Activated CD8-positive, alpha-beta memory T cell treated with anti-CD3 and anti-CD28 coated beads for 48 hours (primary cell): Measurements from ENCODE around the gene CDC5L.

Experiments used
- DNase-seq, 3 experiments: peaks; one replicate each; pipeline ENCODE4 v3.0.0-alpha.2; 2020; ENCODE audit warnings: low read depth in 2 of 3, low spot score in 2 of 3

CDC5L gene

GRCh38 chr6:44451803-44452695, 64.5 kb downstream of the CDC5L start:
- DNase-seq: no peak

DNA sequence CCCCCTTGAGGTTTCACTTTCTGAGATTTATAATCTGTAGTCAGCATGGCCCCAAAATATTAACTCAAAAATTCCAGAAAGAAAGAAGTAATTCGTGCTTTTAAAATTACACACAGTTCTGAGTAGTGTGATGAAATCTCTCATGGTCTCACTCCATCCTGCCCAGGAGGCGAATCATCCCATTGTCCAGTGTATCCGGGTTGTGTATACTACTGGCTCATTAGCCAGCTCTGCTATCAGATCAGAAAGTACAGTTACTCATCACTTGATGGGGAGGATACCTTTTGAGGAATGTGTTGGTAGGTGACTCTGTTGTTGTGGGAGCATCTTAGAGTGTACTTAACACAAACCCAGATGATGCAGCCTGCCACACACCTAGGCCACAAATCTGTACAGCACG, 65.2 kb downstream of the CDC5L start:
- DNase-seq: no peak

DNA sequence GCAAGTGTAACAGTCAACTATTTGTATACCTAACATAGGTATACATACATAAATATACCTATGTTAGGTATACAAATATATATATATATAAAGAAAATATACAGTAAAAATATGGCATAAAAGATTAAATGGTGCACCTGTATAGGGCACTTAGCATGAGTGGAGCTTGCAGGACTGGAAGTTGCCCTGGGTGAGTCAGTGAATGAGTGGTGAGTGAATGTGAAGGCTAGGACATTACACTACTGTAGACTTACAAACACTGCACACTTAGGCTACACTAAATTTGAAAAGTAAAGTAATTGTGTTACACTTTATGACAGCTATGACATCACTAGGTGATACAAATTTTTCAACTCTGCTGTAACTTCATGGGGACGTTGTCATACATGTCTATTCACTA, 65.6 kb downstream of the CDC5L start:
- DNase-seq: no peak

DNA sequence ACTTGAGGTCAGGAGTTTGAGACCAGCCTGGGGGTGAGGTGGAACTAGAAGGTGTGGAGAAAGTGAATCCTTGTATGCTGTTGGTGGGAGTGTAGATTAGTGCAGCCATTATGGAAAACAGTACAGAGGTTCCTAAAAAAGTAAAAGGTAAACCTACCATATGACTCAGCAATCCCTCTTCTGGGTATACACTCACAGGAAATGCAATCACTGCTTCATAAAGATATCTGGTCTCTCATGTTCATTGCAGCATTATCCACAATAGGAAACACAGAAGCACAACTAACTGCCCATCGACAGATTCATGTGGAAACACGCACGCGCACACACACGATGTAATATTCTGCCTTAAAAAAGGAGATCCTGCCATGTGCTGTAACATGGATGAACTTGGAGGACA, 66.7 kb downstream of the CDC5L start:
- DNase-seq: no peak

DNA sequence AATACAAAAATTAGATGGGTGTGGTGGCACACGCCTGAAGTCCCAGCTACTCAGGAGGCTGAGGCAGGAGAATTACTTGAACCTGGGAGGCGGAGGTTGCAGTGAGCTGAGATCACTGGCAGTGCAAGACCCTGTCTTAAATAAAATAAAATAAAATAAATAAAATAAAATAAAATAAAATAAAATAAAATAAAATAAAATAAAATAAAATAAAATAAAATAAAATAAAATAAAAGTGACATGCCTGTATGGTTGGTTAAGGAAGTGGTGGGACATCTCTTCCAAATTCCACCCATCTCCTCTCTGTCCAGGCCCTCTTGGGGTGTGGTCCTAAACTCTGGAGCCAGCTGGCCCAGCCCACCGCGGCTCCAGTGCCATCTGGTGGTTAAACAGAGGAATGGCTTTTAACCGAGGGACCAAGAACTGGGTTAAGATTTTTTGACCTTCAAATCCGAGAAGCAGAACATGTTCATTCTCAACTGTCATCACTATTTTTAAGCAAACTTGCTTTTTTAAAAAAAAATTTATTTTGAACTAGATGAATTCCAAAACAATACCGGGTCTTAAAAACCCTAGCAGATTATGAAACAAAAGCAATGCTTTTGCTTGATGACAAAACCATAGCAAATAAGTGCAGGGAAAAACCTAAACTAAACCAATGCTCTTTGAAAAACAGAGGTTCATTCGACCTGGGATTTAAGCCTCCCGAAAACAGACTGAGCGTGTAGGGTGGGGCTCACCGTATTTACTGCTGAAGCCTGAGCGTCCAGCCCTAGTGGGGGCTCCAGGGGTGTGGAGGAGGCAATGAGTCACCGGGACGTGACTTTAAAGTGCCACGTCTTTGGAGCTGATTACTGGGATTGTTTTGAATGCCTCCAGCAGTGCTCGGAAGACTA, 68.8 kb downstream of the CDC5L start:
- no peak for DNase-seq

DNA sequence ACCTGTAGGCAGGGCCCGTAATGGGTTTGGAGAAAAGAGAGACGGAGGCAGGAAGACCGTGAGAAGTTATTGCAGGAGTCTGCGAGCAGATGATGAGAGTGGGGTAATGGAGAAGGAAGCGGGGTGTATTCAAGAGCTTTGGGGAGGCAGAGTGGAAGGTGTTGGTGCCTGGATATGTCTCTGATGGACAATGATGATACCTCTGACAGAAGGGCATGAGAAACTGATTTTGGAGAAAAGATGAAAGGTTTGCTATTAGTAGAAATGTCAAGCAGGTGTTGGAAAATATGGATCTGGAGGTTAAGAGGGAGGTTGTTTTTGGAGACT, 69.4 kb downstream of the CDC5L start:
- no peak for DNase-seq

GRCh38 chr6:44457596-44457995, 70.1 kb downstream of the CDC5L start:
- DNase-seq: no peak

DNA sequence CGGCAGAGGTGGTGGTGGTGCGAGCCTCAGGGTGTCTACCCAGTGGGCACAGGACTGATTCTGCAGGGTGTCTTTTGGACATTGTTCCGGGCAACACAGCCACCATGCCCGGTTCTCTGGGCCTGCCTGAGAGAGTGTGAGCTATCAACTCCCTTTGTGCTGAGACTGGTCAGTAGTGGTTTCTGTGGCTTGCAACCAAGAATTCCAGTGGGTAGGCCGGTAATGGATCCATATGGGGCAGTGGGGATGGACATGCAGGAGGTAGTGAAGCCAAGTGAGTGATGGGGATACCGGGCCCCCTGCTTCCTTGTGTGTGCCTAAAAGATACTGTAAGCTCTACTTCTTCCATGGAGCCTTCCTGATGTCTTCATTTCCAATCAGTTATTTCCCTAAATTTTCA, 71.0 kb downstream of the CDC5L start:
- DNase-seq: no peak

GRCh38 chr6:44462335-44462734, 74.8 kb downstream of the CDC5L start:
- no peak for DNase-seq

- no peak for DNase-seq
Observed at GRCh38 chr6:44462797-44463727, 75.6 kb downstream of the CDC5L start.

DNA sequence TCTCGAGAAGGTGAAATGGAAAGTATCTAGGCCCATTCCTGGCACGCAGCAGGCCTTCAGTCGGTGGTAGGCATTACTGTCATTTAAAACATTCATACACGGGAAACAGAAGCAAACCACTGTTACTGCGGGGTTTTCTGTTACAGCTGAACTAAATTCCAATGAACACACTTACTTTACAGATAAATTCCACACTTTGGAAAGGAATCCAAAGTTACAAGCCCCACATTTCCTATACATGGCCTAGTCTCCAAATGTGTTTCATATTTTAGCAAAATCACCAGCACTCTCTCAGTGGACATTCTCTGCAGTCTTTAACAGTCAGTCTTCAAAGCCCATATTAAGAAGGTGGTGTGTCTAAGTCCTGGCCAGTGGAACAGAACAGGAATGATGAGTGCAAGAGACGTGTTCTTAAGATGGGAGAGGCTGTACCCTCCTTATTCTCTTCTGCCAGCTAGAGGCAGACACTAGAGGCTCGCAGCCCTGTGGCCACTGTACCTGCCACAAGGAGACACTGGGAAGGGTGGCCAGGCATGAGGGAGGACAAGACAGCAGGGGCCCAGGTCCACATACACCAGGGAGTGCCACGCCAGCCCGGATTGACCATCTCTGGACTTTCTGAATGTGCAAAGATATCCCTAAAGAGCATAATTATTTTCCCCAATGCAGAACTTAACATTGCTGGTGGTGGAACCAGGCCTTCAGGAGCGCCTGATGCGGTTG, 76.4 kb downstream of the CDC5L start:
- no peak for DNase-seq

DNA sequence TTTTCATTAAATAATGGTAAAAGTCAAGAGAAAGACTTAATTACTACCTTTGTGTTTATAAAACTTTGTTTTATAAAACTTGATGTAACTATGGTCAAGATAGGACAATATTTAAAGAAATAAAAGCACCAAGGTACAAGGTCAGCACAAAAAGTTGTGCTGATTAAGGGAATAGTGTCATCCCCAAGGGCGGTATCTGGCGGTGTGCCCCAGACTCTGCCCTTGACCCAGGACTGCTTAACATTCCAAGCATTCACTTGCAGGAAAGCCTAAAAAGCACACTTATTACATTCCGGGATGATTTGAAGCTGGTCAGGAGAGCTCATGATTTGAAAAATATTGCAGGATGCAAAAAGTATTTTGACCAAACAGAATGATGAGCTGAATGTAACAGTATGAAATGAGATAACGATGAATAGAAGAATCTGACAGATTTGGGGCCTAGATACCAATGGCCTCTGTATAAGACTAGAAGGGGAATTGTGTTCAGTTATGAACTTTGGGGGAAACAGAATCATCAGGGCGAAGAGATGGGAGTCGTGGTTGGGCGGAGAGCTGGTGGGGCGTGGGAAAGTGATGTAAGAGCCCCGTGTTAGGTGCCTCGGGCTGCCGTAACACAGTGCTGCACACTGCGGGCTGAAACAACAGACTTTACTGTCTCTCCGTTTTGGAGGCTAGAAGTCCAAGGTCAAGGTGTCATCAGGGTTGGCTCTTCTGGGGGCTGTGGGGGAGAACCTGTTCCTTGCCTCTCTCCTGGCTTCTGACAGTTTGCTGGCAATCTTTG, 77.2 kb downstream of the CDC5L start:
- DNase-seq: no peak

DNA sequence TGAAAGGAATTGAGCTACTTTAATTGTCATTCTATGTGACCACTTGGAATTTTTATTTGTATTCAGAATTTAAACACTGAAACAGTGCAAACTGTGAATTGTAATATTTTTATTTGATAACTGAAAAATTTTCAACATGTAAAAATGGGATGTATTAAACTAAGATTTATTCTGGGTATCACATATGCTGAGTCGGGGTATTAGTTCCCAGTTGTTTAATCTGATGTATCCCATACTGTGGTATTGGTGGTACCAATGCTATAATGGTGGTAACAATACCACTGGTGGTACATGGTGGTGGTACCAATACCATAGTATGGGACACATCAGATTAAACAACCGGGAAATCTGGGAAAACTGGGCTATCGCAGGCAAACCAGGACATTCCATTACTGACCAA, 79.4 kb downstream of the CDC5L start:
- DNase-seq: no peak

DNA sequence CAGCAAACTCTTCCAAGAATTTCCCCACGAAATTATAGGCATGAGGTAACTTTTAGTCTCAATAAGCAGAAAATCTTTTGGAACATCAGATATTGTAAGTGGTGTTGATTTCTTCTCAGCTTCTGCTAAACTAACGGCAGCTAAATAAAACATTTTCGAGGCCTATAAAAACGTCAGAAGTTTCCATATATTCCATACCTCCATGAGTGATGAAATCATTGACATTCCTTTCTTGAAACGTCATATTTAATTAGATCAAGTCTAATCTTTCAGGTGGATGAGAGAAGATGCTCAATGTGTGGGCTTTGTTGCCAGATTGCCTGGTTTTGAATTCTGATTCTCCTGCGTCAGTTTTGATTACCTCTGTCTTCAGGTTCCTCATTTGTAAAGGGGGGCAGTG, 81.3 kb downstream of the CDC5L start:
- no peak for DNase-seq

DNA sequence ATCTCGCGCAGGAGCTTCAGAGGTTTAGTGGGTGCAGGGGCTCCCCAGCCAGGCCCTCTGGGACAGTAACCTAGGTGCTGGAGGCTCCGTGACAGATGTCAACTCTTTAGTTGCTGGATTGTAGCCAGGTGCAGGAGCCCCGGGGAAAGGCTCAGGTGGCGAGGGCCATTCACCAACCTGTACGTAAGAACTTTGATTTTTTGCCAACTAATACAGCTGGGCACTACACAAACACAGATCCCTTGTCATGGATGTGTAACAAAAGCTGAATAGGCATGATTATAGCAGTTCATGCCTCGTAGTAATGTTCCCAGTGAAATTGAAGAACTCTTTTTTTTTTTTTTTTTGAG, 82.6 kb downstream of the CDC5L start:
- no peak for DNase-seq

- no peak for DNase-seq
Observed at GRCh38 chr6:44470746-44471145, 83.2 kb downstream of the CDC5L start.

DNA sequence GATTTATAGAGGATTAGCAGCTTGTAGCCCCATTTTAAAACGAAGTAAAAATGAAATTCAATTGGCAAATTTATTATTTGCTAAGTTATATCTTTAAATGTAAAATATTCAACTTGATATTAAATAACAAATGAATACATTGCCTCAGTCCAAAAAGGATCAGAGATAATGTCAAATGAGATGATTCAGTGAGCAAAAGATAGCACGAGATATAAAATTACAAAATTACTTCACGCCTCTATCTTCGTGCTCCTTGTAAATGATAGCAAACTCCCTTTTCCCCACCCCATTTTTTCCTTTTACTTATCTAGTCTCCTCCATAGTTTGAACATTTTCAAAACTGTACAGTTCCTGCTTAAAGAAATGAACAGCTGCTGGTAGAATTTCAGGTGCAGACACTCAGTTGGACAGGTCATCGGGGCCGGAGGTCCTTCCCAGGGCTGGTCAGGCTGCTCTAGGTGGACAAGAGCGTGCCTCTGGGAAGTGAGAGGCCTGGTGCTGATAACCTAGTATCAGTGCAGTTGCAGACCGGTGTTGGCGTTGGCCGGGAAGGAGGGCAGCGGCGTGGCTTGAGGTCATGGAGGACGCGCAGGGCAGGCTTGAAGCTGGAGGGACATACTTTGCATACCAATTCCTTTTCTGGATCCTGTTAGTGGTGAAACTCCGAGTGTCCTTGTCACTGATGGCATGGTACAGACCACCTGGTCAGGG, 83.9 kb downstream of the CDC5L start:
- no peak for DNase-seq

DNA sequence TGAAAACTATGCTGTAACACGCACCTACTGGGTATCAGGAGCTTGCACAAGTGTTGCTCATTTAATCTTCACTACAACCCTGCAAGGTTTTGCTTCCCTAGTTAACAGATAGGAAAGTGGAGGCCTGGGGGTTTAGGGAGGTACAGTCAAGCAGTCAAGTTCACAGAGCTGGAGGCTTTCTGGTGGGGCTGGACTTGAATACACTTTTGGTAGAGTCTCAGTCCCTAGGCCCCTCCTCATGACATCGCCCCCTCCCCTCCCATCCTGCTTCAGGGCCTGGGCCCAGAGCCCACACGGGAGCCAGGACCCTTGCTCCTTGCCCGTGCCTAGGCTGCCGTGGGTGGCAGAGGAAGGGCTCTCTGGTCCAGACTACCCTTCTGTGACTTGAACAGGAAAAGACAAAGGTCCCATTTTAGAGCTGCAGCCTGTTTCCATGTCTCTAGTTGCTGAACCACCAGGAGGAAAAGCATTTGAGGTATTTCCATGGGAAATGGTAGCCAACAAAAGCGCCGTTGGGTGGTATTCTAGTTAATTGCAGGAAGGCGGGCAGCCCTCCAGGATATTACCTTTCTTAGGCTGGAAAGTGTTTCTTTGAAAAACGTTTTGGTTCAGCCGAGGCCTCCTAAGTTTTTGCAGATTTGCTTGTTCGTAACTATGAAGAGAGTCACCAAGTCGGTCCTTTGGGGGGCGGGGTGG, 84.9 kb downstream of the CDC5L start:
- DNase-seq: no peak
